ENCODE results near the gene RBBP4. TPM values are rescaled to one million over a fixed set of nuclear protein-coding genes. Genes with fewer than 3 reads are reported as not detected.

The RBBP4 gene
- total and polyA plus RNA-seq, 2 of the 13 experiments (the other 11 are each of a cell fraction or from before 2014, with no cell fraction given), result 64.4 to 166 TPM

DNA sequence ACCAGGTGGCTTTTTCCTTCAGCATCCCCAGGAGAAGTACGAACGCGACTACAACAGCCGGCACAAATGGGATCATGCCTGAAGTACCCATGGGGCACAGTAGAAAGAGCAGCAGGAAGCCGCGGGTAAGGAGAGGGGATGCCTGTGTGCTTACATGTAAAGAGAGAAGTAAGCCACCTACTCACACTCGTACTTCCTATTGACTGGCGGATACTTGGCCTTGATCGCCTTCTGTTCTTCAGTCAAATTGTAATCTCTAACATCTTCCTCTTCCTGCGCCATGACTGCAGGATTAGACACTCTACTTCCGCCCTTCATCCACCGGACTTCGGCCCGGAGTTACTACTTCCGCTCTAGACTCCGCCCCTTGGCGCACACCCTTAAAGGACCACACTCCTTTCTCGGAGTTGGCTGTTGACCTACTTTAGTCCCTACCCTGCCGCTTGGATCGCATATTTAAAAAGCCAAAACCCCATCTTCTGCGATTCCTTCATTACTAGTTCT is 708 bp upstream of the RBBP4 start, which contains the start of gene ZBTB8OS (continued):
- TF ChIP-seq, protein P1, sequence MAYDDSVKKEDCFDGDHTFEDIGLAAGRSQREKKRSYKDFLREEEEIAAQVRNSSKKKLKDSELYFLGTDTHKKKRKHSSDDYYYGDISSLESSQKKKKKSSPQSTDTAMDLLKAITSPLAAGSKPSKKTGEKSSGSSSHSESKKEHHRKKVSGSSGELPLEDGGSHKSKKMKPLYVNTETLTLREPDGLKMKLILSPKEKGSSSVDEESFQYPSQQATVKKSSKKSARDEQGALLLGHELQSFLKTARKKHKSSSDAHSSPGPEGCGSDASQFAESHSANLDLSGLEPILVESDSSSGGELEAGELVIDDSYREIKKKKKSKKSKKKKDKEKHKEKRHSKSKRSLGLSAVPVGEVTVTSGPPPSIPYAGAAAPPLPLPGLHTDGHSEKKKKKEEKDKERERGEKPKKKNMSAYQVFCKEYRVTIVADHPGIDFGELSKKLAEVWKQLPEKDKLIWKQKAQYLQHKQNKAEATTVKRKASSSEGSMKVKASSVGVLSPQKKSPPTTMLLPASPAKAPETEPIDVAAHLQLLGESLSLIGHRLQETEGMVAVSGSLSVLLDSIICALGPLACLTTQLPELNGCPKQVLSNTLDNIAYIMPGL (CRISPR knock-in tag; IDR thresholded peaks at IDR 0.05; ENCODE audit: borderline replicate concordance in 1 of 2, low read depth in 1 of 2), result no peak
- peak; percentile 76; the same call in 1 of the 2 replicates for TF ChIP-seq ELF3 (CRISPR knock-in tag; IDR thresholded peaks at IDR 0.05)
- no peak for TF ChIP-seq ZKSCAN1 (IDR thresholded peaks at IDR 0.05; ENCODE audit: low read length)
- TF ChIP-seq SOX5 (CRISPR knock-in tag; IDR thresholded peaks at IDR 0.05; ENCODE audit: borderline replicate concordance), result no peak
- TF ChIP-seq, protein P2, sequence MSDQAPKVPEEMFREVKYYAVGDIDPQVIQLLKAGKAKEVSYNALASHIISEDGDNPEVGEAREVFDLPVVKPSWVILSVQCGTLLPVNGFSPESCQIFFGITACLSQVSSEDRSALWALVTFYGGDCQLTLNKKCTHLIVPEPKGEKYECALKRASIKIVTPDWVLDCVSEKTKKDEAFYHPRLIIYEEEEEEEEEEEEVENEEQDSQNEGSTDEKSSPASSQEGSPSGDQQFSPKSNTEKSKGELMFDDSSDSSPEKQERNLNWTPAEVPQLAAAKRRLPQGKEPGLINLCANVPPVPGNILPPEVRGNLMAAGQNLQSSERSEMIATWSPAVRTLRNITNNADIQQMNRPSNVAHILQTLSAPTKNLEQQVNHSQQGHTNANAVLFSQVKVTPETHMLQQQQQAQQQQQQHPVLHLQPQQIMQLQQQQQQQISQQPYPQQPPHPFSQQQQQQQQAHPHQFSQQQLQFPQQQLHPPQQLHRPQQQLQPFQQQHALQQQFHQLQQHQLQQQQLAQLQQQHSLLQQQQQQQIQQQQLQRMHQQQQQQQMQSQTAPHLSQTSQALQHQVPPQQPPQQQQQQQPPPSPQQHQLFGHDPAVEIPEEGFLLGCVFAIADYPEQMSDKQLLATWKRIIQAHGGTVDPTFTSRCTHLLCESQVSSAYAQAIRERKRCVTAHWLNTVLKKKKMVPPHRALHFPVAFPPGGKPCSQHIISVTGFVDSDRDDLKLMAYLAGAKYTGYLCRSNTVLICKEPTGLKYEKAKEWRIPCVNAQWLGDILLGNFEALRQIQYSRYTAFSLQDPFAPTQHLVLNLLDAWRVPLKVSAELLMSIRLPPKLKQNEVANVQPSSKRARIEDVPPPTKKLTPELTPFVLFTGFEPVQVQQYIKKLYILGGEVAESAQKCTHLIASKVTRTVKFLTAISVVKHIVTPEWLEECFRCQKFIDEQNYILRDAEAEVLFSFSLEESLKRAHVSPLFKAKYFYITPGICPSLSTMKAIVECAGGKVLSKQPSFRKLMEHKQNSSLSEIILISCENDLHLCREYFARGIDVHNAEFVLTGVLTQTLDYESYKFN (CRISPR knock-in tag; conservative IDR thresholded peaks at IDR 0.05), result no peak
- no peak for TF ChIP-seq ZNF644 (CRISPR knock-in tag; IDR thresholded peaks at IDR 0.05; ENCODE audit: low read depth)
- no peak for TF ChIP-seq ZNF12 (CRISPR knock-in tag; IDR thresholded peaks at IDR 0.05)
- TF ChIP-seq, protein P3, sequence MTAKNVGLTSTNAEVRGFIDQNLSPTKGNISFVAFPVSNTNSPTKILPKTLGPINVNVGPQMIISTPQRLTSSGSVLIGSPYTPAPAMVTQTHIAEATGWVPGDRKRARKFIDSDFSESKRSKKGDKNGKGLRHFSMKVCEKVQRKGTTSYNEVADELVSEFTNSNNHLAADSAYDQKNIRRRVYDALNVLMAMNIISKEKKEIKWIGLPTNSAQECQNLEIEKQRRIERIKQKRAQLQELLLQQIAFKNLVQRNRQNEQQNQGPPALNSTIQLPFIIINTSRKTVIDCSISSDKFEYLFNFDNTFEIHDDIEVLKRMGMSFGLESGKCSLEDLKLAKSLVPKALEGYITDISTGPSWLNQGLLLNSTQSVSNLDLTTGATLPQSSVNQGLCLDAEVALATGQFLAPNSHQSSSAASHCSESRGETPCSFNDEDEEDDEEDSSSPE (CRISPR knock-in tag; IDR thresholded peaks at IDR 0.05), result no peak
- TF ChIP-seq, protein P4, sequence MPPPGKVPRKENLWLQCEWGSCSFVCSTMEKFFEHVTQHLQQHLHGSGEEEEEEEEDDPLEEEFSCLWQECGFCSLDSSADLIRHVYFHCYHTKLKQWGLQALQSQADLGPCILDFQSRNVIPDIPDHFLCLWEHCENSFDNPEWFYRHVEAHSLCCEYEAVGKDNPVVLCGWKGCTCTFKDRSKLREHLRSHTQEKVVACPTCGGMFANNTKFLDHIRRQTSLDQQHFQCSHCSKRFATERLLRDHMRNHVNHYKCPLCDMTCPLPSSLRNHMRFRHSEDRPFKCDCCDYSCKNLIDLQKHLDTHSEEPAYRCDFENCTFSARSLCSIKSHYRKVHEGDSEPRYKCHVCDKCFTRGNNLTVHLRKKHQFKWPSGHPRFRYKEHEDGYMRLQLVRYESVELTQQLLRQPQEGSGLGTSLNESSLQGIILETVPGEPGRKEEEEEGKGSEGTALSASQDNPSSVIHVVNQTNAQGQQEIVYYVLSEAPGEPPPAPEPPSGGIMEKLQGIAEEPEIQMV (CRISPR knock-in tag; IDR thresholded peaks at IDR 0.05; ENCODE audit: low read depth), result no peak
- TF ChIP-seq MXD4 (CRISPR knock-in tag; IDR thresholded peaks at IDR 0.05), result peak; percentile 14; the same call in 1 of the 2 replicates
- TF ChIP-seq ZNF589 (CRISPR knock-in tag; conservative IDR thresholded peaks at IDR 0.05), result no peak
- TF ChIP-seq ZFAT (CRISPR knock-in tag; conservative IDR thresholded peaks at IDR 0.05), result no peak
- no peak for TF ChIP-seq TCF7L2 (IDR thresholded peaks at IDR 0.05; ENCODE audit: low read depth, low read length)
- no peak for TF ChIP-seq GATAD2A (CRISPR knock-in tag; IDR thresholded peaks at IDR 0.05)
- TF ChIP-seq FOXA3 (CRISPR knock-in tag; IDR thresholded peaks at IDR 0.05), result peak; percentile 38
- TF ChIP-seq, protein P5, sequence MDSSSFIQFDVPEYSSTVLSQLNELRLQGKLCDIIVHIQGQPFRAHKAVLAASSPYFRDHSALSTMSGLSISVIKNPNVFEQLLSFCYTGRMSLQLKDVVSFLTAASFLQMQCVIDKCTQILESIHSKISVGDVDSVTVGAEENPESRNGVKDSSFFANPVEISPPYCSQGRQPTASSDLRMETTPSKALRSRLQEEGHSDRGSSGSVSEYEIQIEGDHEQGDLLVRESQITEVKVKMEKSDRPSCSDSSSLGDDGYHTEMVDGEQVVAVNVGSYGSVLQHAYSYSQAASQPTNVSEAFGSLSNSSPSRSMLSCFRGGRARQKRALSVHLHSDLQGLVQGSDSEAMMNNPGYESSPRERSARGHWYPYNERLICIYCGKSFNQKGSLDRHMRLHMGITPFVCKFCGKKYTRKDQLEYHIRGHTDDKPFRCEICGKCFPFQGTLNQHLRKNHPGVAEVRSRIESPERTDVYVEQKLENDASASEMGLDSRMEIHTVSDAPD (CRISPR knock-in tag; IDR thresholded peaks at IDR 0.05), result 0 out of 2 replicates have a peak, but pooled peaks have one; percentile 15
- TF ChIP-seq, protein P6, sequence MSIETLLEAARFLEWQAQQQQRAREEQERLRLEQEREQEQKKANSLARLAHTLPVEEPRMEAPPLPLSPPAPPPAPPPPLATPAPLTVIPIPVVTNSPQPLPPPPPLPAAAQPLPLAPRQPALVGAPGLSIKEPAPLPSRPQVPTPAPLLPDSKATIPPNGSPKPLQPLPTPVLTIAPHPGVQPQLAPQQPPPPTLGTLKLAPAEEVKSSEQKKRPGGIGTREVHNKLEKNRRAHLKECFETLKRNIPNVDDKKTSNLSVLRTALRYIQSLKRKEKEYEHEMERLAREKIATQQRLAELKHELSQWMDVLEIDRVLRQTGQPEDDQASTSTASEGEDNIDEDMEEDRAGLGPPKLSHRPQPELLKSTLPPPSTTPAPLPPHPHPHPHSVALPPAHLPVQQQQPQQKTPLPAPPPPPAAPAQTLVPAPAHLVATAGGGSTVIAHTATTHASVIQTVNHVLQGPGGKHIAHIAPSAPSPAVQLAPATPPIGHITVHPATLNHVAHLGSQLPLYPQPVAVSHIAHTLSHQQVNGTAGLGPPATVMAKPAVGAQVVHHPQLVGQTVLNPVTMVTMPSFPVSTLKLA (IDR thresholded peaks at IDR 0.05), result no peak; the same call in 1 of the 2 replicates
- TF ChIP-seq, protein P7, sequence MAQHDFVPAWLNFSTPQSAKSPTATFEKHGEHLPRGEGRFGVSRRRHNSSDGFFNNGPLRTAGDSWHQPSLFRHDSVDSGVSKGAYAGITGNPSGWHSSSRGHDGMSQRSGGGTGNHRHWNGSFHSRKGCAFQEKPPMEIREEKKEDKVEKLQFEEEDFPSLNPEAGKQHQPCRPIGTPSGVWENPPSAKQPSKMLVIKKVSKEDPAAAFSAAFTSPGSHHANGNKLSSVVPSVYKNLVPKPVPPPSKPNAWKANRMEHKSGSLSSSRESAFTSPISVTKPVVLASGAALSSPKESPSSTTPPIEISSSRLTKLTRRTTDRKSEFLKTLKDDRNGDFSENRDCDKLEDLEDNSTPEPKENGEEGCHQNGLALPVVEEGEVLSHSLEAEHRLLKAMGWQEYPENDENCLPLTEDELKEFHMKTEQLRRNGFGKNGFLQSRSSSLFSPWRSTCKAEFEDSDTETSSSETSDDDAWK (CRISPR knock-in tag; IDR thresholded peaks at IDR 0.05), result no peak
